Mucosa of rectum (tissue), 2 donors: ENCODE data around the gene TMEM161B.

Experiments
- H3K27ac ChIP-seq, 2 donors: one replicate each; pipeline ENCODE4 v1.7.0; 2013; ENCODE audit warnings: inconsistent platforms in 2 of 2, low read depth in 2 of 2, low read length in 2 of 2
- H3K27me3 ChIP-seq, 2 donors: one replicate each; pipeline ENCODE4 v1.7.0; 2013; ENCODE audit warnings: low read length in 2 of 2; ENCODE audit not compliant: control insufficient read depth in 2 of 2, insufficient read depth in 2 of 2
- H3K36me3 ChIP-seq, 2 donors: one replicate each; pipeline ENCODE4 v1.7.0; 2013; ENCODE audit warnings: low read length in 2 of 2; ENCODE audit not compliant: control insufficient read depth in 2 of 2, insufficient read depth in 2 of 2
- H3K4me1 ChIP-seq, 2 donors: one replicate each; pipeline ENCODE4 v1.7.0; 2013; ENCODE audit warnings: low read length in 2 of 2, mild to moderate bottlenecking in 1 of 2; ENCODE audit not compliant: control insufficient read depth in 2 of 2, insufficient read depth in 2 of 2
- H3K4me3 ChIP-seq, 2 donors: one replicate each; pipeline ENCODE4 v1.7.0; 2013; ENCODE audit warnings: low read length in 2 of 2
- H3K9ac ChIP-seq, 2 donors: one replicate each; pipeline ENCODE4 v1.7.0; 2013; ENCODE audit warnings: low read length in 2 of 2, low read depth in 1 of 2, mild to moderate bottlenecking in 1 of 2
- H3K9me3 ChIP-seq, 2 donors: one replicate each; pipeline ENCODE4 v1.7.0; 2013; ENCODE audit warnings: low read length in 2 of 2; ENCODE audit not compliant: control insufficient read depth in 2 of 2
- donor health status: healthy.
- donor health status: Normal muscosa, but diverticular disease.

Gene TMEM161B

GRCh38 chr5:88268385-88269184 is at the start of gene TMEM161B:
TSS of gene TMEM161B (minus strand) at chr5:88268845. CDS start at chr5:88268723, 122 bp downstream.
- peak within 1 kb of the TSS; percentile 89 to 100 for H3K4me3 ChIP-seq
- H3K36me3 ChIP-seq: peaks cover 2 to 8% of the 10 kb centered on the region in 2 donors
- H3K4me1 ChIP-seq: peaks cover 12 to 19% of the 10 kb centered on the region in 2 donors
- H3K27me3 ChIP-seq: no peaks in the 10 kb centered on the region
- H3K27ac ChIP-seq: peak within 1 kb of the TSS; percentile 83 to 84
- peak within 1 kb of the TSS; percentile 91 to 93 for H3K9ac ChIP-seq
- peaks cover 0 to 2% of the 10 kb centered on the region in 2 donors for H3K9me3 ChIP-seq

GRCh38 chr5:88304356-88304755 is 35.7 kb upstream of the TMEM161B start:
- H3K27me3 ChIP-seq: no peaks in the 10 kb centered on the region
- no peaks in the 10 kb centered on the region for H3K9me3 ChIP-seq
- no peak overlapping the region for H3K27ac ChIP-seq
- H3K4me3 ChIP-seq: no peak overlapping the region
- no peaks in the 10 kb centered on the region for H3K36me3 ChIP-seq
- no peak overlapping the region for H3K9ac ChIP-seq
- no peaks in the 10 kb centered on the region for H3K4me1 ChIP-seq

- H3K4me1 ChIP-seq: no peaks in the 10 kb centered on the region
These were observed 29.8 kb upstream of the TMEM161B start for GRCh38 chr5:88298425-88298824.

GRCh38 chr5:88290801-88291200 is 22.2 kb upstream of the TMEM161B start:
- Histone ChIP-seq H3K27ac (no peak overlapping the region), H3K4me1 (no peaks in the 10 kb centered on the region), H3K27me3 (no peaks in the 10 kb centered on the region), H3K4me3 (no peak overlapping the region), H3K9ac (no peak overlapping the region), H3K9me3 (no peaks in the 10 kb centered on the region), H3K36me3 (no peaks in the 10 kb centered on the region)

More at GRCh38 chr5:88298425-88298824, 29.8 kb upstream of the TMEM161B start:
- Histone ChIP-seq H3K4me3 (no peak overlapping the region), H3K9ac (no peak overlapping the region), H3K36me3 (no peaks in the 10 kb centered on the region), H3K27ac (no peak overlapping the region), H3K9me3 (no peaks in the 10 kb centered on the region), H3K27me3 (no peaks in the 10 kb centered on the region)

- H3K4me3 ChIP-seq: no peak overlapping the region
These were observed 20.0 kb upstream of the TMEM161B start for GRCh38 chr5:88288528-88289197.

GRCh38 chr5:88287846-88288527 is 19.3 kb upstream of the TMEM161B start:
- Histone ChIP-seq H3K27me3 (no peaks in the 10 kb centered on the region), H3K9me3 (no peaks in the 10 kb centered on the region), H3K4me3 (no peak overlapping the region), H3K4me1 (no peaks in the 10 kb centered on the region), H3K27ac (no peak overlapping the region), H3K36me3 (peaks cover 0 to 4% of the 10 kb centered on the region in 2 donors), H3K9ac (no peak overlapping the region)

More at GRCh38 chr5:88288528-88289197, 20.0 kb upstream of the TMEM161B start:
- Histone ChIP-seq H3K4me1 (no peaks in the 10 kb centered on the region), H3K27me3 (no peaks in the 10 kb centered on the region), H3K27ac (no peak overlapping the region), H3K9me3 (no peaks in the 10 kb centered on the region), H3K9ac (no peak overlapping the region), H3K36me3 (no peaks in the 10 kb centered on the region)

GRCh38 chr5:88287302-88287701 is 18.7 kb upstream of the TMEM161B start:
- Histone ChIP-seq H3K36me3 (peaks cover 3 to 8% of the 10 kb centered on the region in 2 donors), H3K27ac (no peak overlapping the region), H3K27me3 (no peaks in the 10 kb centered on the region), H3K9me3 (no peaks in the 10 kb centered on the region), H3K9ac (no peak overlapping the region), H3K4me1 (no peaks in the 10 kb centered on the region), H3K4me3 (no peak overlapping the region)

GRCh38 chr5:88283690-88284089 is 15.0 kb upstream of the TMEM161B start:
- Histone ChIP-seq H3K36me3 (peaks cover 3 to 8% of the 10 kb centered on the region in 2 donors), H3K4me3 (no peak overlapping the region), H3K9ac (no peak overlapping the region), H3K27me3 (no peaks in the 10 kb centered on the region), H3K27ac (no peak overlapping the region), H3K4me1 (no peaks in the 10 kb centered on the region), H3K9me3 (no peaks in the 10 kb centered on the region)

GRCh38 chr5:88281322-88281721 is 12.7 kb upstream of the TMEM161B start:
- no peak overlapping the region for H3K9ac ChIP-seq
- peaks cover 3 to 8% of the 10 kb centered on the region in 2 donors for H3K36me3 ChIP-seq
- H3K4me1 ChIP-seq: no peaks in the 10 kb centered on the region
- no peak overlapping the region for H3K27ac ChIP-seq
- H3K27me3 ChIP-seq: no peaks in the 10 kb centered on the region
- H3K9me3 ChIP-seq: no peaks in the 10 kb centered on the region
- no peak overlapping the region for H3K4me3 ChIP-seq

GRCh38 chr5:88279584-88279983 is 10.9 kb upstream of the TMEM161B start:
- no peak overlapping the region for H3K27ac ChIP-seq
- no peaks in the 10 kb centered on the region for H3K27me3 ChIP-seq
- peaks cover 3 to 8% of the 10 kb centered on the region in 2 donors for H3K36me3 ChIP-seq
- no peaks in the 10 kb centered on the region for H3K4me1 ChIP-seq
- H3K4me3 ChIP-seq: no peak overlapping the region
- no peaks in the 10 kb centered on the region for H3K9me3 ChIP-seq
- no peak overlapping the region for H3K9ac ChIP-seq
